GM10248 (cell line): ENCODE results near the gene MYO1C.

Experiments used
- CTCF ChIA-PET: fragments of 300-600 bp; sonication (Branson Sonifier 250); formaldehyde crosslinking; extraction: SDS; loops from one replicate; lab custom pipeline; 2021; ENCODE audit warnings: antibody characterized with exemption; lab: Yijun Ruan, JAX
- POLR2A ChIA-PET: fragments of 350-650 bp; sonication (Branson Sonifier 250); formaldehyde crosslinking; extraction: SDS; loops from one replicate; lab custom pipeline; 2020; ENCODE audit warnings: antibody characterized with exemption; lab: Yijun Ruan, JAX
- DNase-seq: peaks from one replicate; pipeline ENCODE4 v3.0.0; 2012; ENCODE audit errors: extremely low spot score
- CTCF ChIP-seq: IDR thresholded peaks from 2 replicates; pipeline ENCODE4 v1.5.1; 2012; ENCODE audit warnings: mild to moderate bottlenecking, low read depth; ENCODE audit errors: extremely low read depth, missing control alignments, control extremely low read depth

Gene MYO1C

GRCh38 chr17:1503699-1504098 lies 11.2 kb upstream of the MYO1C start:
- no peak for TF ChIP-seq CTCF
- ChIA-PET POLR2A (no interaction called here), CTCF (interaction anchor here (0.6 to 4.8 kb wide), 3 partner anchors 9 to 116 kb away, joined by 3 to 36 read pairs (median 6); partner anchors contain the start of gene INPP5K)
- DNase-seq, result no peak

GRCh38 chr17:1498869-1499268 lies 6.4 kb upstream of the MYO1C start:
- ChIA-PET CTCF (interaction anchor here (0.8 to 2.7 kb wide), 5 partner anchors 12 to 76 kb away, joined by 3 to 21 read pairs (median 4); partner anchors contain the start of gene INPP5K), POLR2A (interaction anchor here (1.0 kb wide), 1 partner anchor 18 kb away, joined by 4 read pairs; no protein-coding TSS in a partner anchor)
- DNase-seq, result no peak
- no peak for TF ChIP-seq CTCF

GRCh38 chr17:1498233-1498632 lies 5.7 kb upstream of the MYO1C start:
- CTCF ChIA-PET, result interaction anchor here (0.8 to 2.7 kb wide), 7 partner anchors 13 to 132 kb away, joined by 3 to 21 read pairs (median 4); partner anchors contain the start of gene INPP5K
- TF ChIP-seq CTCF, result no peak

GRCh38 chr17:1497831-1498230 lies 5.3 kb upstream of the MYO1C start:
- POLR2A ChIA-PET, result interaction anchor here (1.0 kb wide), 1 partner anchor 19 kb away, joined by 4 read pairs; no protein-coding TSS in a partner anchor
- TF ChIP-seq CTCF, result no peak
- CTCF ChIA-PET, result interaction anchor here (0.8 to 2.7 kb wide), 7 partner anchors 13 to 132 kb away, joined by 3 to 21 read pairs (median 4); partner anchors contain the start of gene INPP5K
- no peak for DNase-seq

More at GRCh38 chr17:1498233-1498632, 5.7 kb upstream of the MYO1C start:
- POLR2A ChIA-PET, result interaction anchor here (1.0 kb wide), 1 partner anchor 19 kb away, joined by 4 read pairs; no protein-coding TSS in a partner anchor
- DNase-seq, result no peak

GRCh38 chr17:1496869-1497268 lies 4.4 kb upstream of the MYO1C start:
- TF ChIP-seq CTCF, result no peak
- CTCF ChIA-PET, result interaction anchor here (3.0 kb wide), 1 partner anchor 19 kb away, joined by 15 read pairs; the partner anchor contains the start of gene INPP5K

GRCh38 chr17:1495265-1495989 lies 2.9 kb upstream of the MYO1C start:
- CTCF ChIA-PET, result interaction anchor here (0.9 to 3.0 kb wide), 4 partner anchors 9 to 236 kb away, joined by 3 to 15 read pairs (median 4); partner anchors contain the start of gene INPP5K
- no peak for DNase-seq
- POLR2A ChIA-PET, result no interaction called here
- TF ChIP-seq CTCF, result no peak

More at GRCh38 chr17:1496869-1497268, 4.4 kb upstream of the MYO1C start:
- DNase-seq, result no peak
- POLR2A ChIA-PET, result no interaction called here
